ENCODE results near the gene INPP4A. TPM values are rescaled to one million over a fixed set of nuclear protein-coding genes. Genes with fewer than 3 reads are reported as not detected.

The INPP4A gene
- total and polyA plus RNA-seq, 8 donors, result 20.6 to 34.2 (median 23.5) TPM

- intact Hi-C loops (cut with DNase I), result no loop called here
- DNase-seq (no peak), ATAC-seq (no peak)
- H3K27me3 ChIP-seq, result no peaks in the 10 kb centered on the region
- no peak overlapping the region for H3K4me3 ChIP-seq
- H3K4me1 ChIP-seq, result no peaks in the 10 kb centered on the region
- no peak for TF ChIP-seq CTCF (IDR thresholded peaks at IDR 0.05)
- H3K9me3 ChIP-seq, result no peaks in the 10 kb centered on the region
- no peak overlapping the region for H3K27ac ChIP-seq
- peaks cover 0 to 90% of the 10 kb centered on the region in 2 donors for H3K36me3 ChIP-seq
These were observed 97.2 kb downstream of the INPP4A start for GRCh38 chr2:98541906-98542305.

- Histone ChIP-seq H3K36me3 (peaks cover 0 to 90% of the 10 kb centered on the region in 2 donors), H3K27me3 (no peaks in the 10 kb centered on the region), H3K4me1 (no peaks in the 10 kb centered on the region), H3K4me3 (no peak overlapping the region), H3K9me3 (no peaks in the 10 kb centered on the region), H3K27ac (no peak overlapping the region)
- intact Hi-C loops (cut with DNase I), result no loop called here
- no peak for DNase-seq
- TF ChIP-seq CTCF (IDR thresholded peaks at IDR 0.05), result no peak
- no peak for ATAC-seq
These were observed 98.6 kb downstream of the INPP4A start for GRCh38 chr2:98543214-98543613.

GRCh38 chr2:98543842-98544241, 99.2 kb downstream of the INPP4A start:
- no peaks in the 10 kb centered on the region for H3K27me3 ChIP-seq
- intact Hi-C loops (cut with DNase I), result no loop called here
- H3K4me3 ChIP-seq, result no peak overlapping the region
- TF ChIP-seq CTCF (IDR thresholded peaks at IDR 0.05), result no peak
- peaks cover 0 to 91% of the 10 kb centered on the region in 2 donors for H3K36me3 ChIP-seq
- no peak overlapping the region for H3K27ac ChIP-seq
- H3K9me3 ChIP-seq, result no peaks in the 10 kb centered on the region
- ATAC-seq (no peak), DNase-seq (no peak)
- H3K4me1 ChIP-seq, result no peaks in the 10 kb centered on the region

- H3K4me1 ChIP-seq, result no peaks in the 10 kb centered on the region
- no peaks in the 10 kb centered on the region for H3K9me3 ChIP-seq
- H3K36me3 ChIP-seq, result peaks cover 0 to 91% of the 10 kb centered on the region in 2 donors
- intact Hi-C loops (cut with DNase I), result no loop called here
- DNase-seq (no peak), ATAC-seq (no peak)
- H3K4me3 ChIP-seq, result no peak overlapping the region
- TF ChIP-seq CTCF (IDR thresholded peaks at IDR 0.05), result no peak
- H3K27ac ChIP-seq, result no peak overlapping the region
- H3K27me3 ChIP-seq, result no peaks in the 10 kb centered on the region
These were observed 100.9 kb downstream of the INPP4A start for GRCh38 chr2:98545591-98545990.

GRCh38 chr2:98546186-98546585, 101.5 kb downstream of the INPP4A start:
- Histone ChIP-seq H3K36me3 (peaks cover 0 to 96% of the 10 kb centered on the region in 2 donors), H3K27ac (no peak overlapping the region), H3K27me3 (no peaks in the 10 kb centered on the region), H3K4me3 (no peak overlapping the region), H3K9me3 (no peaks in the 10 kb centered on the region), H3K4me1 (no peaks in the 10 kb centered on the region)
- no peak for DNase-seq
- intact Hi-C loops (cut with DNase I), result no loop called here
- TF ChIP-seq CTCF (IDR thresholded peaks at IDR 0.05), result no peak
- no peak for ATAC-seq

All from left lung (tissue), 10 donors.